ENCODE data around the gene IFI44.

The IFI44 gene

GRCh38 chr1:78620666-78621065 is 29.0 kb upstream of the IFI44 start:
- no peak for TF ChIP-seq CTCF (IDR thresholded peaks at IDR 0.05; ENCODE audit: insufficient read depth, low read length, missing control alignments)
- CTCF ChIA-PET, result interaction anchor here (0.7 to 3.2 kb wide), 8 partner anchors 13 to 489 kb away, joined by 3 to 29 read pairs (median 12); no protein-coding TSS in a partner anchor
- POLR2A ChIA-PET, result no interaction called here
- no peak for DNase-seq (ENCODE audit: low read depth, low spot score)
- H3K4me3 ChIP-seq (ENCODE audit: low read depth, low read length), result no peak overlapping the region; the same call in 1 of the 2 replicates

GRCh38 chr1:78622548-78622947 is 27.1 kb upstream of the IFI44 start:
- no peak for DNase-seq (ENCODE audit: low read depth, low spot score)
- CTCF ChIA-PET, result interaction anchor here (0.7 to 2.6 kb wide), 6 partner anchors 12 to 492 kb away, joined by 3 to 13 read pairs (median 4); no protein-coding TSS in a partner anchor
- POLR2A ChIA-PET, result no interaction called here
- TF ChIP-seq CTCF (IDR thresholded peaks at IDR 0.05; ENCODE audit: insufficient read depth, low read length, missing control alignments), result no peak
- no peak overlapping the region for H3K4me3 ChIP-seq (ENCODE audit: low read depth, low read length)

- no peak overlapping the region for H3K4me3 ChIP-seq (ENCODE audit: low read depth, low read length)
- CTCF ChIA-PET, result interaction anchor here (2.6 kb wide), 1 partner anchor 52 kb away, joined by 13 read pairs; no protein-coding TSS in a partner anchor
- DNase-seq (ENCODE audit: low read depth, low spot score), result no peak
- TF ChIP-seq CTCF (IDR thresholded peaks at IDR 0.05; ENCODE audit: insufficient read depth, low read length, missing control alignments), result no peak
- POLR2A ChIA-PET, result no interaction called here
Observed at GRCh38 chr1:78624035-78624434, 25.6 kb upstream of the IFI44 start.

- no peak for DNase-seq (ENCODE audit: low read depth, low spot score)
- no peak overlapping the region for H3K4me3 ChIP-seq (ENCODE audit: low read depth, low read length)
- POLR2A ChIA-PET, result no interaction called here
- CTCF ChIA-PET, result interaction anchor here (1.5 to 2.5 kb wide), 3 partner anchors 10 to 52 kb away, joined by 4 to 14 read pairs (median 4); no protein-coding TSS in a partner anchor
- no peak for TF ChIP-seq CTCF (IDR thresholded peaks at IDR 0.05; ENCODE audit: insufficient read depth, low read length, missing control alignments)
Observed at GRCh38 chr1:78627321-78627720, 22.3 kb upstream of the IFI44 start.

GRCh38 chr1:78630600-78630999 is 19.0 kb upstream of the IFI44 start:
- no peak for TF ChIP-seq CTCF (IDR thresholded peaks at IDR 0.05; ENCODE audit: insufficient read depth, low read length, missing control alignments)
- ChIA-PET POLR2A (no interaction called here), CTCF (no interaction called here)
- H3K4me3 ChIP-seq (ENCODE audit: low read depth, low read length), result no peak overlapping the region
- no peak for DNase-seq (ENCODE audit: low read depth, low spot score)

- DNase-seq (ENCODE audit: low read depth, low spot score), result no peak
- no peak overlapping the region for H3K4me3 ChIP-seq (ENCODE audit: low read depth, low read length)
- POLR2A ChIA-PET, result no interaction called here
- CTCF ChIA-PET, result interaction anchor here (1.8 kb wide), 1 partner anchor 45 kb away, joined by 5 read pairs; no protein-coding TSS in a partner anchor
- no peak for TF ChIP-seq CTCF (IDR thresholded peaks at IDR 0.05; ENCODE audit: insufficient read depth, low read length, missing control alignments)
Observed at GRCh38 chr1:78633209-78633608, 16.4 kb upstream of the IFI44 start.
